H1 (cell line): Measurements from ENCODE around the gene GGN. TPM values are rescaled to one million over a fixed set of nuclear protein-coding genes. Genes with fewer than 3 reads are reported as not detected.

Experiments used
- BCL11A ChIP-seq, 2 experiments: IDR thresholded peaks; one replicate each; pipeline ENCODE4 v1.6.1; 2011; ENCODE audit warnings: low read depth in 2 of 2, low read length in 2 of 2, mild to moderate bottlenecking in 2 of 2
- CBX5 ChIP-seq: fragments of 300-800, 300-1000 bp; sonication (generic); IDR thresholded peaks from 2 replicates; pipeline ENCODE4 v1.7.1; 2016; ENCODE audit warnings: antibody characterized with exemption, low read length, low read depth
- CBX8 ChIP-seq: fragments of 300-800, 300-1000 bp; sonication (generic); IDR thresholded peaks from 2 replicates; pipeline ENCODE4 v1.7.1; 2016; ENCODE audit warnings: low read depth, low read length, borderline replicate concordance
- CEBPB ChIP-seq: IDR thresholded peaks from 2 replicates; pipeline ENCODE4 v1.6.1; 2012; ENCODE audit warnings: low read depth, low read length
- CREB1 ChIP-seq: IDR thresholded peaks from 2 replicates; pipeline ENCODE4 v1.6.1; 2012; ENCODE audit warnings: inconsistent platforms
- CTBP2 ChIP-seq: IDR thresholded peaks from 2 replicates; pipeline ENCODE4 v1.7.0; 2011; ENCODE audit warnings: borderline replicate concordance, mild to moderate bottlenecking, moderate library complexity, mixed read lengths, low read length; ENCODE audit not compliant: insufficient read depth, insufficient read length
- EP300 ChIP-seq, 2 experiments: IDR thresholded peaks; 1 replicate in 1 of 2; 2 replicates in 1 of 2; pipeline ENCODE4 v1.6.1; 2011 to 2012; ENCODE audit warnings: low read depth in 2 of 2, low read length in 2 of 2, mild to moderate bottlenecking in 2 of 2, borderline replicate concordance in 1 of 2, inconsistent platforms in 1 of 2, moderate library complexity in 1 of 2
- EZH2 ChIP-seq: fragments of 200-600 bp; sonication (generic); IDR thresholded peaks from 2 replicates; pipeline ENCODE4 v1.7.1; 2012; ENCODE audit warnings: low read depth, mild to moderate bottlenecking, moderate library complexity, low read length, inconsistent platforms; ENCODE audit not compliant: severe bottlenecking
- GABPA ChIP-seq: IDR thresholded peaks from 2 replicates; pipeline ENCODE4 v1.6.1; 2011; ENCODE audit warnings: mild to moderate bottlenecking, low read length, moderate library complexity, borderline replicate concordance; ENCODE audit not compliant: insufficient read depth
- GTF2F1 ChIP-seq: IDR thresholded peaks from 2 replicates; pipeline ENCODE4 v1.6.1; 2012; ENCODE audit warnings: low read depth, low read length, improper control_type of control experiment, borderline replicate concordance
- HDAC2 ChIP-seq, 2 experiments: fragments of 300-600 bp in 1 of 2; sonication (generic) in 1 of 2; IDR thresholded peaks; 2 replicates each; pipeline ENCODE4 v1.6.1; 2011 to 2012; ENCODE audit warnings: low read depth in 2 of 2, low read length in 2 of 2, mild to moderate bottlenecking in 2 of 2, moderate library complexity in 2 of 2, borderline replicate concordance in 1 of 2, inconsistent platforms in 1 of 2
- HDAC6 ChIP-seq: IDR thresholded peaks from one replicate; pipeline ENCODE4 v1.7.1; 2012; ENCODE audit warnings: low read depth, mild to moderate bottlenecking, inconsistent platforms, low read length, moderate library complexity
- MAFK ChIP-seq: IDR thresholded peaks from 2 replicates; pipeline ENCODE4 v1.6.1; 2012; ENCODE audit warnings: low read depth, mild to moderate bottlenecking, improper control_type of control experiment, low read length
- PHF8 ChIP-seq: fragments of 200-600 bp; sonication (generic); conservative IDR thresholded peaks from 2 replicates; pipeline ENCODE4 v1.7.1; 2012; ENCODE audit warnings: low read depth, mild to moderate bottlenecking, inconsistent platforms, low read length, moderate library complexity
- POLR2AphosphoS5 ChIP-seq: IDR thresholded peaks from 2 replicates; pipeline ENCODE4 v1.6.1; 2011; ENCODE audit warnings: low read depth, low read length
- POU5F1 ChIP-seq: IDR thresholded peaks from 2 replicates; pipeline ENCODE4 v1.6.1; 2011; ENCODE audit warnings: low read depth, mild to moderate bottlenecking, low read length, moderate library complexity
- RBBP5 ChIP-seq: IDR thresholded peaks from 2 replicates; pipeline ENCODE4 v1.7.1; 2012; ENCODE audit warnings: low read depth, mild to moderate bottlenecking, inconsistent platforms, low read length, moderate library complexity, borderline replicate concordance
- RFX5 ChIP-seq: IDR thresholded peaks from 2 replicates; pipeline ENCODE4 v1.6.1; 2011; ENCODE audit warnings: low read depth, low read length, improper control_type of control experiment, borderline replicate concordance
- SIRT6 ChIP-seq: IDR thresholded peaks from one replicate; pipeline ENCODE4 v1.7.1; 2012; ENCODE audit warnings: low read length, inconsistent platforms
- SIX5 ChIP-seq: IDR thresholded peaks from 2 replicates; pipeline ENCODE4 v1.6.1; 2011; ENCODE audit warnings: mild to moderate bottlenecking, low read depth, low read length
- SP1 ChIP-seq: IDR thresholded peaks from 2 replicates; pipeline ENCODE4 v1.6.1; 2011; ENCODE audit warnings: low read depth, low read length
- TBP ChIP-seq: IDR thresholded peaks from 2 replicates; pipeline ENCODE4 v1.6.1; 2011; ENCODE audit warnings: low read depth, low read length, improper control_type of control experiment
- ZNF274 ChIP-seq: IDR thresholded peaks from 2 replicates; pipeline ENCODE4 v1.7.0; 2012; ENCODE audit warnings: low read length, borderline replicate concordance; ENCODE audit errors: extremely low read depth
- polyA plus RNA-seq, 7 experiments: library from polyadenylated mRNA; depleted of rRNA in 3 of 7; stranded (reverse) in 5 of 7; unstranded in 2 of 7; fragments of >200 nt in 5 of 7; fragments of 200-250 nt in 2 of 7; gene quantifications; 1 replicate in 5 of 7; 2 replicates in 1 of 7; 4 replicates in 1 of 7; pipeline versions ENCODE4 v1.2.1 to v1.2.3, GENCODE V29; 2011 to 2013; ENCODE audit warnings: missing spikeins in 2 of 7, mixed read lengths in 2 of 7
- total RNA-seq: library from RNA; stranded (reverse); fragmentation: NEBNext Ultra II Directional; extraction: Animal tissue kit (Norgen Biotek cat#: 25700); gene quantifications from 2 replicates; pipeline ENCODE4 v1.2.1, GENCODE V29; 2021
- TF ChIP-seq, protein P1 (sequence below): IDR thresholded peaks from 2 replicates; pipeline ENCODE4 v1.6.1; 2012; ENCODE audit warnings: inconsistent platforms
- TF ChIP-seq, protein P2 (sequence below): IDR thresholded peaks from 2 replicates; pipeline ENCODE4 v1.6.1; 2012; ENCODE audit warnings: inconsistent platforms

The GGN gene
- total and polyA plus RNA-seq, 2 of the 8 experiments (the other 6 are each of a cell fraction or from before 2014, with no cell fraction given), result 0.47 to 1.2 TPM

- peak; percentile 46; the same call in 1 of the 2 replicates for TF ChIP-seq POLR2AphosphoS5
- no peak for TF ChIP-seq POU5F1
- 0 out of 2 replicates have a peak, but pooled peaks have one; percentile 34 for TF ChIP-seq MAFK
- no peak for TF ChIP-seq EZH2
- no peak for TF ChIP-seq HDAC6
- no peak for TF ChIP-seq SIRT6
- no peak for TF ChIP-seq BCL11A (IDR thresholded peaks at IDR 0.05; ENCODE audit: low read depth in 2 of 2, low read length in 2 of 2)
- no peak for TF ChIP-seq SIX5
- TF ChIP-seq CBX8, result no peak
- TF ChIP-seq GABPA, result no peak
- TF ChIP-seq PHF8, result 0 out of 2 replicates have a peak, but pooled peaks have one; percentile 15
- TF ChIP-seq GTF2F1, result no peak
- peak; percentile 78 for TF ChIP-seq SP1
- no peak for TF ChIP-seq CTBP2
- no peak for TF ChIP-seq EP300 (IDR thresholded peaks at IDR 0.05; ENCODE audit: borderline replicate concordance in 1 of 2, low read depth in 2 of 2, low read length in 2 of 2)
- TF ChIP-seq CBX5, result no peak
- 0 out of 2 replicates have a peak, but pooled peaks have one; percentile 17 for TF ChIP-seq CREB1
- TF ChIP-seq, protein P1, sequence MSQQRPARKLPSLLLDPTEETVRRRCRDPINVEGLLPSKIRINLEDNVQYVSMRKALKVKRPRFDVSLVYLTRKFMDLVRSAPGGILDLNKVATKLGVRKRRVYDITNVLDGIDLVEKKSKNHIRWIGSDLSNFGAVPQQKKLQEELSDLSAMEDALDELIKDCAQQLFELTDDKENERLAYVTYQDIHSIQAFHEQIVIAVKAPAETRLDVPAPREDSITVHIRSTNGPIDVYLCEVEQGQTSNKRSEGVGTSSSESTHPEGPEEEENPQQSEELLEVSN, result no peak; the same call in 1 of the 2 replicates
- TF ChIP-seq RFX5, result no peak
- TF ChIP-seq, protein P2, sequence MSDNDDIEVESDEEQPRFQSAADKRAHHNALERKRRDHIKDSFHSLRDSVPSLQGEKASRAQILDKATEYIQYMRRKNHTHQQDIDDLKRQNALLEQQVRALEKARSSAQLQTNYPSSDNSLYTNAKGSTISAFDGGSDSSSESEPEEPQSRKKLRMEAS, result peak; percentile 53; the same call in 1 of the 2 replicates
- TF ChIP-seq HDAC2 (IDR thresholded peaks at IDR 0.05; ENCODE audit: borderline replicate concordance in 1 of 2, low read depth in 2 of 2, low read length in 2 of 2), result peak; percentile 58 to 96; a peak in 3 of 4 replicates
- no peak for TF ChIP-seq TBP
- TF ChIP-seq RBBP5, result no peak
- TF ChIP-seq CEBPB, result no peak
- TF ChIP-seq ZNF274, result no peak
Observed at GRCh38 chr19:38433268-38433733, 45.5 kb upstream of the GGN start, which contains the start of gene RYR1 (continued).
